GM23248 (cell line): ENCODE measurements around the gene MEDAG. TPM values are rescaled to one million over a fixed set of nuclear protein-coding genes. Genes with fewer than 3 reads are reported as not detected.

Source experiments
- DNase-seq: peaks from one replicate; pipeline ENCODE4 v3.0.0-alpha.2; 2015
- H2AFZ ChIP-seq: fragments of 200-600 bp; sonication (generic); 2 replicates; pipeline ENCODE4 v1.6.1; 2016; ENCODE audit warnings: antibody characterized with exemption
- H3F3A ChIP-seq: fragments of 200-600 bp; sonication (generic); 2 replicates; pipeline ENCODE4 v1.6.1; 2016; ENCODE audit warnings: mild to moderate bottlenecking, antibody characterized with exemption, mixed run types; ENCODE audit not compliant: insufficient read depth
- H3K27ac ChIP-seq: fragments of 200-600 bp; sonication (generic); 2 replicates; pipeline ENCODE4 v1.5.1; 2016; ENCODE audit warnings: mild to moderate bottlenecking
- H3K27me3 ChIP-seq: fragments of 200-600 bp; sonication (generic); replicated peaks from 2 replicates; pipeline ENCODE4 v1.6.1; 2016; ENCODE audit warnings: mild to moderate bottlenecking; ENCODE audit not compliant: insufficient read depth
- H3K36me3 ChIP-seq: fragments of 200-600 bp; sonication (generic); 2 replicates; pipeline ENCODE4 v1.6.1; 2016; ENCODE audit warnings: low read depth, mild to moderate bottlenecking
- H3K4me1 ChIP-seq: fragments of 200-600 bp; sonication (generic); 2 replicates; pipeline ENCODE4 v1.6.1; 2016; ENCODE audit warnings: mild to moderate bottlenecking; ENCODE audit not compliant: insufficient read depth
- H3K4me2 ChIP-seq: fragments of 200-600 bp; sonication (generic); one replicate; pipeline ENCODE4 v1.6.1; 2016; ENCODE audit warnings: mild to moderate bottlenecking; ENCODE audit not compliant: unreplicated experiment
- H3K4me3 ChIP-seq: fragments of 200-600 bp; sonication (generic); 2 replicates; pipeline ENCODE4 v1.5.1; 2016; ENCODE audit warnings: mild to moderate bottlenecking
- H3K79me2 ChIP-seq: fragments of 200-600 bp; sonication (generic); 2 replicates; pipeline ENCODE4 v1.6.1; 2016; ENCODE audit warnings: mild to moderate bottlenecking; ENCODE audit not compliant: insufficient read depth
- H3K9ac ChIP-seq: fragments of 200-600 bp; sonication (generic); 2 replicates; pipeline ENCODE4 v1.6.1; 2016; ENCODE audit warnings: mild to moderate bottlenecking
- H3K9me2 ChIP-seq: fragments of 200-600 bp; sonication (generic); 2 replicates; pipeline ENCODE4 v1.6.1; 2016; ENCODE audit warnings: mixed run types, mild to moderate bottlenecking, moderate library complexity; ENCODE audit not compliant: insufficient read depth
- H3K9me3 ChIP-seq: fragments of 200-600 bp; sonication (generic); one replicate; pipeline ENCODE4 v1.6.1; 2017; ENCODE audit warnings: low read depth
- H4K20me1 ChIP-seq: fragments of 200-600 bp; sonication (generic); 2 replicates; pipeline ENCODE4 v1.6.0; 2016; ENCODE audit not compliant: insufficient read depth
- EZH2 ChIP-seq: fragments of 200-600 bp; sonication (generic); IDR thresholded peaks from 2 replicates; pipeline ENCODE4 v1.6.1; 2018; ENCODE audit warnings: antibody characterized with exemption, mild to moderate bottlenecking; ENCODE audit not compliant: insufficient read depth, poor library complexity, severe bottlenecking
- EZH2phosphoT487 ChIP-seq: fragments of 200-600 bp; sonication (generic); IDR thresholded peaks from 2 replicates; pipeline ENCODE4 v1.6.1; 2018; ENCODE audit warnings: antibody characterized with exemption, moderate library complexity, mild to moderate bottlenecking, low read depth; ENCODE audit not compliant: insufficient read depth
- WGBS, 2 experiments: methylation state at CpG; one replicate each; pipeline ENCODE4 v1.1.6; 2015 to 2017; ENCODE audit warnings: low lambda C conversion rate in 2 of 2, low coverage in 1 of 2; ENCODE audit errors: missing lambda C conversion rate in 2 of 2; 5-methylcytosine and 5-hydroxymethylcytosine counted together
- in situ Hi-C: fragments of 300-500 bp; cut with MboI; formaldehyde crosslinking; loops from 2 replicates; pipeline ENCODE4 v1.15.0; 2020
- polyA plus RNA-seq: library from polyadenylated mRNA; unstranded; fragments of >200 nt; fragmentation: Nextera tagmentation; extraction: Ambion mirVana; gene quantifications from 2 replicates; pipeline ENCODE4 v1.2.1, GENCODE V29; 2016
- total RNA-seq: library from RNA; depleted of rRNA; stranded (reverse); fragments of >200 nt; shearing (Covaris generic); gene quantifications from 2 replicates; pipeline ENCODE4 v1.2.3, GENCODE V29; 2014

The MEDAG gene
- total and polyA plus RNA-seq, 2 experiments from 2014 or later: 86.0 to 243 TPM

DNA sequence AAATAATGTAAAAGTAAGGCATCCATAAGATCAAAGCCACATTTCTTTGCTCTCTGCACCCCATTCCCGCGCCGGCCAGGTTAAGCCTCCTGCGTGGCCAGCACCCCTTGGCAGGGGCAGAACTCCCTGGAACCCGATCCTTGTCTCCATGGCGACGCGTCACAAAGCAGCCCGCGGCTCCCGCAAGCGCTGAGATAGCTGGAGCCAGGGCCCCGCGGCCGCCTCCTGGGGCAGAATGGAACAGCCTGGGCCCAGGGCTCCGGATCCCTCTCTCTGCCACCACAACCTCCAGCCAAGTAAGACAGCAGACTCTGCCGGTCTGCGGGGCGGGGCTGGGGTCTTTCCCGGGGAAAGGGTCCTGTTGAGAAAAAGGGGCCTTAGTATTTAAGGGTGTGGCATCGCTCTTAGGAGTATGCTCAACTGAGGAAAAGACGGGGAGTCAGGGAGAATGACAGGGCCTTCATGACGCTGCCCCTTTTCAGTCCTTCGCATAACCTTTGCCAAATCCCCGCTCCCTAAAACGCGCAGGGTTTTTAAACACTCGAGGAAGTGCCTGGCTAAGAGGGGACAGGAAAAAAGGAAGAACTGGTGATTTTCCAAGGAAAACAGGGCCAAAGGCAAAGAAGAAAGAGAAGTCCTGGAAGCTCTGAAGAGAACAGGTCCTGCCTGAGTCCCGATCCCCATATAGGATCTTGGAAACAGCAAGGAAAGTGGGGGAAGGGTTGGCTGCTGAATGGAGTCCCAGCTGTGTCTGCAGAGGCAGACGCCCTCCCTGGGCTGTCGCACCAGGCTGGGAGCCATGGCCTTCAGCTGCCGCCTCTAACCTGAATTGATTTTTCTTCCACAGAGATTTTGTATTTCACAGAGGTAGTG lies 26.6 kb downstream of the MEDAG start, which contains the start of gene TEX26:
Gene TEX26, plus strand, starts transcription at position 176 of the 873 bp plus-strand sequence. Its CDS starts 60 bp downstream, at position 236.
- no peaks in the 10 kb centered on the region for H3K4me1 ChIP-seq
- no peak within 1 kb of the TSS for H2AFZ ChIP-seq
- H3K9me2 ChIP-seq: no peaks in the 10 kb centered on the region
- 36 to 38% methylated on average over 32 of the region's 32 CpGs for WGBS, 2 experiments
- H3K79me2 ChIP-seq: no peaks in the 10 kb centered on the region
- H3K4me3 ChIP-seq: no peak within 1 kb of the TSS
- H3K9me3 ChIP-seq: no peaks in the 10 kb centered on the region
- no peak within 1 kb of the TSS for H3K4me2 ChIP-seq
- no peaks in the 10 kb centered on the region for H3K36me3 ChIP-seq
- peaks cover 6% of the 10 kb centered on the region; the same call in 1 of the 2 replicates for H3K27me3 ChIP-seq
- H4K20me1 ChIP-seq: no peaks in the 10 kb centered on the region
- TF ChIP-seq EZH2 (no peak), EZH2phosphoT487 (no peak)
- in situ Hi-C loops: no loop called here
- DNase-seq: no peak
- H3F3A ChIP-seq: peaks cover 35% of the 10 kb centered on the region; the same call in 1 of the 2 replicates
- H3K27ac ChIP-seq: no peak within 1 kb of the TSS
- no peak within 1 kb of the TSS for H3K9ac ChIP-seq

DNA sequence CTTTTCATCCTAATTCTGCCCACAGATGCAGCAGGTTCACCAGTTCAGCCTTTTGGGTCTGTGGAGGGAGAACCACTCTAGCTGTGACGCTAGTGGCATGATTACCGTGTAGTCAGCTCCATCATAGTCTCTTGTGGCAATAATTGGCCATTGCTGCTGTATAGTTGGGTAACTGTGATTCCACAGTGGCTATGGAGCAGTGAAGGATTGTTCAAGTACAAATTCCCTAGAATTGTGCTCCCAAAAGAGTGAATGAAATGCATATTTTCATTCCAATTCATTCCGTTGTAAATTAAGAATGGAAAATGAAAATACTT lies 27.2 kb downstream of the MEDAG start:
- Histone ChIP-seq H3K9ac (no peak overlapping the region), H4K20me1 (no peaks in the 10 kb centered on the region), H3K79me2 (no peaks in the 10 kb centered on the region), H3K27ac (no peak overlapping the region), H3K27me3 (peaks cover 6% of the 10 kb centered on the region; the same call in 1 of the 2 replicates), H3F3A (peaks cover 29% of the 10 kb centered on the region; the same call in 1 of the 2 replicates), H3K4me2 (no peak overlapping the region), H3K9me3 (no peaks in the 10 kb centered on the region), H3K9me2 (no peaks in the 10 kb centered on the region), H3K4me3 (no peak overlapping the region), H2AFZ (no peak overlapping the region), H3K4me1 (no peaks in the 10 kb centered on the region), H3K36me3 (no peaks in the 10 kb centered on the region)
- in situ Hi-C loops: no loop called here
- WGBS, 2 experiments: 83 to 85% methylated on average over 3 of the region's 3 CpGs
- TF ChIP-seq EZH2 (no peak), EZH2phosphoT487 (no peak)
- DNase-seq: no peak

DNA sequence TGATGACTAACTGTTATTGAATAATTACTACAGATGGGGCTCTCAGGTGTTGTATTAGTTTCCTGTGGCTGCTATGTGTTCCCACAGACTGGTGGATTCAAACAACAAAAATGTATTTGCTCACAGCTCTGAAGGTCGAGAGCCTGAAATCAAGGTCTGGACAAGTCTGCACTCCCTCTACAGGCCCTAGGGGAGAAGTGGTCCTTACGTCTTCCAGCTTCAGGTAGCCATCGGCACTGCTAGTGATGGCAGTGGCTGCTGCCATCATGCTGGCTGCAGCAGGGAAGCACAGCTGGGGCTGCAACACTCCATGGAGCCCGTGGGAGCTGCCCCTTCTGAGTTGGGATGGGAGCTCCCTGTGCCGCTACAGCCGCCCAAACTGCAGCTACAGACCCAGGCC lies 28.3 kb downstream of the MEDAG start:
- Histone ChIP-seq H3K9ac (no peak overlapping the region), H3K79me2 (no peaks in the 10 kb centered on the region), H3K9me3 (no peaks in the 10 kb centered on the region), H3F3A (peaks cover 19% of the 10 kb centered on the region; the same call in 1 of the 2 replicates), H3K4me3 (no peak overlapping the region), H3K27me3 (peaks cover 6% of the 10 kb centered on the region; the same call in 1 of the 2 replicates), H2AFZ (no peak overlapping the region), H3K36me3 (no peaks in the 10 kb centered on the region), H3K9me2 (no peaks in the 10 kb centered on the region), H3K4me2 (no peak overlapping the region), H3K4me1 (no peaks in the 10 kb centered on the region), H3K27ac (no peak overlapping the region), H4K20me1 (no peaks in the 10 kb centered on the region)
- DNase-seq: no peak
- in situ Hi-C loops: no loop called here
- 69 to 72% methylated on average over 6 of the region's 6 CpGs for WGBS, 2 experiments
- no peak for TF ChIP-seq EZH2
- TF ChIP-seq EZH2phosphoT487: no peak

GRCh38 chr13:30934803-30935202 lies 28.7 kb downstream of the MEDAG start:
- Histone ChIP-seq H3K27ac (no peak overlapping the region), H3K79me2 (no peaks in the 10 kb centered on the region), H3K4me1 (no peaks in the 10 kb centered on the region), H4K20me1 (no peaks in the 10 kb centered on the region), H3K27me3 (peaks cover 6% of the 10 kb centered on the region; the same call in 1 of the 2 replicates), H3K4me3 (no peak overlapping the region), H3K4me2 (no peak overlapping the region), H3K9ac (no peak overlapping the region), H2AFZ (no peak overlapping the region), H3K9me2 (no peaks in the 10 kb centered on the region), H3K9me3 (no peaks in the 10 kb centered on the region), H3F3A (peaks cover 14% of the 10 kb centered on the region; the same call in 1 of the 2 replicates), H3K36me3 (no peaks in the 10 kb centered on the region)
- in situ Hi-C loops: no loop called here
- WGBS, 2 experiments: 75 to 81% methylated on average over 3 of the region's 3 CpGs
- no peak for TF ChIP-seq EZH2phosphoT487
- TF ChIP-seq EZH2: no peak
- no peak for DNase-seq
